ENCODE results near the gene TBX4. TPM values are rescaled to one million over a fixed set of nuclear protein-coding genes. Genes with fewer than 3 reads are reported as not detected.

TBX4 gene
- total and polyA plus RNA-seq, 2 of the 13 experiments (the other 11 are each of a cell fraction or from before 2014, with no cell fraction given) = 0.11 to 1.1 TPM

GRCh38 chr17:61532826-61533225 is 80.6 kb downstream of the TBX4 start:
- Histone ChIP-seq H3K9ac (ENCODE audit: insufficient read depth, low read depth, low read length) (no peak overlapping the region), H2AFZ (ENCODE audit: low read length) (peak overlapping the region; percentile 20), H4K20me1 (ENCODE audit: insufficient read depth, low read length) (no peaks in the 10 kb centered on the region), H3K27ac (ENCODE audit: extremely low read length, insufficient read depth, low read length) (no peak overlapping the region), H3K36me3 (replicated peaks in 1 of 2; ENCODE audit: control insufficient read depth in 1 of 2, insufficient read depth in 2 of 2, low read length in 2 of 2) (no peaks in the 10 kb centered on the region), H3K4me2 (ENCODE audit: low read depth, low read length) (peak overlapping the region; percentile 3), H3K79me2 (ENCODE audit: insufficient read depth, low read length) (no peaks in the 10 kb centered on the region), H3K27me3 (ENCODE audit: control insufficient read depth in 1 of 2, insufficient read depth in 2 of 2, low read length in 2 of 2) (no peaks in the 10 kb centered on the region), H3K4me1 (ENCODE audit: insufficient read depth, low read length) (peaks cover 13% of the 10 kb centered on the region; the same call in 1 of the 2 replicates), H3K9me3 (ENCODE audit: low read length) (no peaks in the 10 kb centered on the region), H3K4me3 (replicated peaks in 1 of 3; ENCODE audit: insufficient read depth in 1 of 3, low read depth in 2 of 3, low read length in 3 of 3) (no peak overlapping the region)
- in situ Hi-C loops (cut with HindIII; ENCODE audit: extremely low pct_ligation_motif_present, low pct_unique_long_range_greater_than_20kb) (no loop called here), intact Hi-C loops (cut with micrococcal nuclease; ENCODE audit: unreplicated experiment) (no loop called here)
- ChIA-PET POLR2A (no interaction called here), CTCF (ENCODE audit: low intra/inter-chr PET ratio, low total read pairs) (no interaction called here)
- FAIRE-seq (no peak), DNase-seq (ENCODE audit: low spot score) (no peak), ATAC-seq (no peak)
- WGBS (ENCODE audit: low lambda C conversion rate) = 23% methylated on average over 5 of the region's 5 CpGs
- BruUV-seq (replicated peaks) = no TSS peak
- TF ChIP-seq SNAPC2 (CRISPR knock-in tag; IDR thresholded peaks at IDR 0.05) (no peak), CREBL2 (CRISPR knock-in tag; IDR thresholded peaks at IDR 0.05; ENCODE audit: borderline replicate concordance) (no peak), SRY (CRISPR knock-in tag; IDR thresholded peaks at IDR 0.05) (no peak), ZNF816 (CRISPR knock-in tag; IDR thresholded peaks at IDR 0.05; ENCODE audit: borderline replicate concordance) (no peak), EED (CRISPR knock-in tag; IDR thresholded peaks at IDR 0.05) (no peak), ETV5 (CRISPR knock-in tag; IDR thresholded peaks at IDR 0.05; ENCODE audit: borderline replicate concordance) (no peak), ZNF207 (IDR thresholded peaks at IDR 0.05; ENCODE audit: borderline replicate concordance) (no peak), ZNF552 (CRISPR knock-in tag; IDR thresholded peaks at IDR 0.05; ENCODE audit: borderline replicate concordance) (no peak), ZNF441 (CRISPR knock-in tag; IDR thresholded peaks at IDR 0.05; ENCODE audit: borderline replicate concordance) (no peak), MYC (CRISPR knock-in tag; IDR thresholded peaks at IDR 0.05; ENCODE audit: borderline replicate concordance) (no peak), DPF2 (CRISPR knock-in tag; IDR thresholded peaks at IDR 0.05; ENCODE audit: borderline replicate concordance, low read depth) (no peak), MNT (IDR thresholded peaks at IDR 0.05) (no peak)
- TF ChIP-seq, protein P1, sequence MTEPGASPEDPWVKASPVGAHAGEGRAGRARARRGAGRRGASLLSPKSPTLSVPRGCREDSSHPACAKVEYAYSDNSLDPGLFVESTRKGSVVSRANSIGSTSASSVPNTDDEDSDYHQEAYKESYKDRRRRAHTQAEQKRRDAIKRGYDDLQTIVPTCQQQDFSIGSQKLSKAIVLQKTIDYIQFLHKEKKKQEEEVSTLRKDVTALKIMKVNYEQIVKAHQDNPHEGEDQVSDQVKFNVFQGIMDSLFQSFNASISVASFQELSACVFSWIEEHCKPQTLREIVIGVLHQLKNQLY (CRISPR knock-in tag; IDR thresholded peaks at IDR 0.05) = no peak

Data from HepG2 (cell line).